HG02852 (cell line): ENCODE results near the gene FOXD3.
"Not testable (repeated sequence)": the region's sequence is repeated elsewhere in the genome, so short reads cannot be mapped to it uniquely, and the experiment has no call there.

ENCODE experiments used
- ATAC-seq: cut with Tn5 transposase; IDR thresholded peaks from one replicate; pipeline ENCODE4 v1.9.1; 2021; ENCODE audit warnings: mild to moderate bottlenecking, moderate library complexity; ENCODE audit not compliant: unreplicated experiment

FOXD3 gene

GRCh38 chr1:63356234-63356633, 33.9 kb downstream of the FOXD3 start:
- not testable (repeated sequence) for ATAC-seq

GRCh38 chr1:63359561-63359960, 37.2 kb downstream of the FOXD3 start:
- ATAC-seq = no peak

- no peak for ATAC-seq
Observed at GRCh38 chr1:63362073-63362472, 39.7 kb downstream of the FOXD3 start.

DNA sequence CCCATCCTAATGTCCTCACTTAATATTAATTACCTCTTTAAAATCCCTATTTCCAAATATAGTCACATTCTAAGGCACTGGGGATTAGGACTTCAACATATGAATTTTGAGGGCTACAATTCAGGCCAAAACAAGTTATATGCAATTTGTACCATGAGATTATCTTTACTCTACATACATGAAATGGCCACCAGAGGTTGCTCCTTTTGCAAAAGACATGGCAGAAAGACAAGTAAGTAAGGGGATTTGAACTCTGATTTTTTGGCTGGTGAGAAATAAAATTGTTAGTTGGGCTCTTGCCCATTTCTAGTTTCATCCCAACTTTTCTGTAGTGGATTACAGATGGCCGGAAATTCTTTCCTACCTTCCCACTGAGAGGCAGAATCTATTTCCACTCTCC, 40.2 kb downstream of the FOXD3 start:
- ATAC-seq = no peak

GRCh38 chr1:63363014-63363413, 40.6 kb downstream of the FOXD3 start:
- ATAC-seq = no peak

DNA sequence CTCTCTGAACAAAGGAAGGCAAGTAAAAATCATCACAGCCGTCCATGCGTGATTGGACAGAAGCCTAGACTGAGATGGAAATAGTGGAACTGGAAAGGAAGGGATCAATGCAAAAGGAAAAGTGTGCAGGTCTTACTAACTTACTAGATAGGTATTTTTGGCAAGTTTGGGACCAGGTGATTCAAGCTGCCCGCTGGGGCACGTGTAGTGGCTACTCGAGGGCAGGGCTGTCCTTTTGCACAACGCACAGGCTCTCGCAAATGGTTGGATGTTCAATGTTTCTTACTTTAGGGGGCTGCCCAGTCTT, 44.5 kb downstream of the FOXD3 start:
- ATAC-seq = no peak

DNA sequence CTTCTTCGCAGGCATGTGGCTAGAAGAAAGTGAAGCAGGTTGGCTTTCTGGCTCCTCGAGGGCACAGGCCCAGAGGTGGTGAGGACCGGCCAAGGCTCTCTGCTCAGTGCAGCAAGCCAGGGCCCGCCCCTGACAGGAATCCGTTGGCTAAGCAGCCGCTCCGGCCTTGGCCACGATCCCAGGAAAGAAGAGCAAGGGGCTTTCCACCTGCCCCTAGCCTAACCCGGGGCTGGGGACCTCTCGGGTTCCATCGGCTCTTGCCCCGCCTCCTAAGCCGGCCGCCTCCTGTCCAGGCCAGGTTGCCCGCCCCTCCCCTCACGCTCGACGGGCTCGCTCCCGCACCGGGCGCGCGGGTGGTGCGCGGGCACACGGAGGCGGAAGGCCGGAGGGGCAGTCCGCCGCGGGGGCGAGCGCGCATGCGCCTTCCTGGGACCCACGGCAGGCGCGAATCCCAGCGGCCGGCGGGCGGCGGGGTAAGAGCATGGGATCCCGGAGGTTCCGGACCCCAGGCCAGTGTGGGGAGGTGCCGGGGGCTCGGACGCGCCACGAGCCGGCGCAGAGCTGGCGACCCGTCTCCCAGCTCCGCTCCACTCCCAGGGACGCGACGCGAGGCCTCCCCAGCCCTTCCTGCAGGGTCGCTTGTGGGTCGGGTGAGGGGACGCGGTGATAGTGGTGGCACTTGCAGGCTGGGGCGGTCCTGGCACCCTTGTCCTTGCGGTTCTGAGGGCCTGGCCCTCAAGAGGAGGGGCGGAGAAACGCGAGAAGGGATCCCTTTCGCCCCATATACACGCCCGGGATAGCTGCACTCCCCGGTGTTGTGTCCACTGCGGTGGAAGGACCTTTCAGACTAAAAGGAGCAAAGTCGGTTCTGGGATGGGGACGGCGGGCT, 45.1 kb downstream of the FOXD3 start, which contains the start of gene ALG6:
ALG6 (plus strand) TSS at position 413 of the 889 bp plus-strand sequence. CDS start 3,351 bp downstream, outside the sequence.
- ATAC-seq = peak; percentile 92

DNA sequence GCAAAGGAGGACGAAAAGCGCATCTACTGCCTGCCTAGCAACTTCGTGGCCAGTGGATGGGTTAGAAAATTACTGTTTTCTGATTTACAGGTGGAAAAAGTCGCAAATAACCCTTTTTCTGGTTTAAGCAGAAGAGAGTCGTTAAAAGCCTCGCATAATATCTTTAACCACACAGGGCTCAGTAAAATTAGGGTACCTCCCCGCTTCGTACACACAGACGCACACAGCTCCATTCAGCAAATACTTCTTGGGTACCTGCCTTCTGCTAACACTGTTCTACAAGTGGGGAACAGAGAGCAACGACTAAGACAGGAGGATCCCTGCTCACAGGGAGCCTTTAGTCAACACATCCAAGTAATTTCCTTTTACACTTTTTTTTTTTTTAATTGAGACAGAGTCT, 45.8 kb downstream of the FOXD3 start:
- ATAC-seq = peak; percentile 5
